Measurements from ENCODE around the gene SETD4.

SETD4 gene

DNA sequence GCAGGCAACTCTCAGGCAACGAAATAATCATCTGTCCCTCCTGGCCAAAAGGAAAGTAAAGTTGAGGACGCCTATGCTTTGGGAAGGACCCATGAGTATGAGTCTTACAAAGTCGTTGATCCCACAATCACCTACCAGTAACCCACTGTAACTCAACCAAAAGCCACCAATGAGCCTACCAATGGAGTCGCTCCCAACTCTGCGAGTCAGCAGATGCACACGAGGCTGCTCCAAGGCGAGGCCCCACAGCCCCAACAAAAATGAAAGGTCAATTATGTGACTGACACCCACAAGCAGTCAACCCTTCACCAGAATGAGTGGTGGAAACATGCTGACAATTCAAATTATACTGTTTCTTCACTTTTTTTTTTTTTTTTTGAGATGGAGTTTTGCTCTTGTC, 12.0 kb downstream of the SETD4 start:
- DNase-seq (ENCODE audit: low read depth in 1 of 2, low spot score in 1 of 2): no peak

- DNase-seq (ENCODE audit: low read depth in 1 of 2, low spot score in 1 of 2): no peak
Observed at GRCh38 chr21:36047139-36047538, 13.2 kb downstream of the SETD4 start.

DNA sequence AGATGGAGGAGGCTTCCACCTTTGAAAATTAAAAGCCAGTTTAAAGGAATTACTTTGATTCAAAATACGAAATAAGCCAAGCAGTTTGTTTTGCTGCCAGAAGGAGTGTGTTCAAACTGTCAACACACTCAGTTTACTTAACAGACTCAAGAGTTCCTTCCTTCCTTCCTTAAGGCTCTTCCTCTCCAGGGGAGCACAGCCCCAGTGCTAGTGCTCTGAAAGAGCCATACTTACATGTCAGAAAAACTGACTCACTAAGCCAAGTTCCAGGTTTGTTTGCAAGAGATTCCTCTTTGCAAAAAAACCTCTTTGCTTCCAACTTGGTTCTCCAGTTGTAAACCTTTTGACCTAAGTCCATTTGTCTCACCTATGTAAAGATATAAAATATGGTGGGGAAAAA, 14.3 kb downstream of the SETD4 start:
- no peak for DNase-seq (ENCODE audit: low read depth in 1 of 2, low spot score in 1 of 2)

DNA sequence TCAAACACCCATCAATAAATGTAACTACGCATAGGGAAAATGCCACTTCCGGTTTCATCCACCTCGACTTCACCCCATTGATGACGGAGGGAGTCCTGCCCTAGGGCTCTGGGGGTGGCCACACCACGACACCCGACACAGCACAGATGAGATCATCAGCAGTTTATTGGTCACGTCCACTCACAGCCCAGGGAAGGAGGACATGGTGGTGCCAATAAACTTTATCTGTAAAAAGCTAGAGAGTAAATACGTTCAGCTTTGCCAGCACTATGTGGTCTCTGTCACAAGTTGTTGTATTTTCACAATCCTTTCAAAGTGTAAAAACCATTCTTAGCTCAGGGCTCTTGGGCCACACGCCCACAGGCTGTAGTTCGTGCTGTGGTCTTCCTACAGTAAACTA, 16.3 kb downstream of the SETD4 start:
- no peak for DNase-seq (ENCODE audit: low read depth in 1 of 2, low spot score in 1 of 2)

DNA sequence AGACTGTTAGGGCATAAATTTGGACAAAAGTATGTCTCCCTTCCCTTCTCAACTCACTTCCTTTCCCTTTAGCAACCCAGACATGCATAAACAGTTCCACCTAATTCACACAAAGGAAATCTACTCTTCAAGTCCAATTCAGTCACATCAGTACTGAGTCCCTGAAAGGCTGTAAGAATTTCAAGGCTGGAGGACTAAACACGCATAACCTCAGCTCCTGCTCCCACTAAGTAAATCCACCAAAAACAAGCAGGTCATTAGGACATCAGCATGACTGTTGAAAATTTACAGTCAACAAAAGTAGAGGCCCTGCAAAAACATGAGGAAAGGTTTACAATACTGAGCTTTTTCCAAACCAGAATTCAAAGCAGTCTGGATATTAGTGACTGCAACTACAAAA, 18.4 kb downstream of the SETD4 start:
- no peak for DNase-seq (ENCODE audit: low read depth in 1 of 2, low spot score in 1 of 2)

GRCh38 chr21:36040389-36040788, 19.9 kb downstream of the SETD4 start:
- no peak for DNase-seq (ENCODE audit: low read depth in 1 of 2, low spot score in 1 of 2)

DNA sequence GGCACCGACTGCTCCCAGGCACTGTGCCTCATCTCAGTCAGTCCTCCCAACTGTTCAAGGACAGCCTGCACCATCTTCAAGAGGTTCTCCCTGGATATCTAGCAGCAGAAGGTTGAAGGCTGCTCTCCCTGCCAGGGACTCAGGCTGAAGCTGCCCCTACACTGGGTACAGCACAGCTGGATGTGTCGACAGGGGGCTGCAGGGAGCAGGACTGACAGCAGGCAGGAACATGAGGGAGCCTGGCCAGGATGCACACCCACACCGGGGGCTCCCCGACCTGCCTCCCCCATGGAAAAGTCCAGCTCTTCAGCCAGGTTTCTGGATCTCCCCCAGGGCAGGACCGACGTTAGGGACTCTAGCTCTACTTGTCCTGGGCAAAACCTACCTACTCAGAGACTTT, 20.5 kb downstream of the SETD4 start:
- no peak for DNase-seq (ENCODE audit: low read depth in 1 of 2, low spot score in 1 of 2)

- DNase-seq (ENCODE audit: low read depth in 1 of 2, low spot score in 1 of 2): no peak
Observed at GRCh38 chr21:36038701-36039497, 21.4 kb downstream of the SETD4 start.

DNA sequence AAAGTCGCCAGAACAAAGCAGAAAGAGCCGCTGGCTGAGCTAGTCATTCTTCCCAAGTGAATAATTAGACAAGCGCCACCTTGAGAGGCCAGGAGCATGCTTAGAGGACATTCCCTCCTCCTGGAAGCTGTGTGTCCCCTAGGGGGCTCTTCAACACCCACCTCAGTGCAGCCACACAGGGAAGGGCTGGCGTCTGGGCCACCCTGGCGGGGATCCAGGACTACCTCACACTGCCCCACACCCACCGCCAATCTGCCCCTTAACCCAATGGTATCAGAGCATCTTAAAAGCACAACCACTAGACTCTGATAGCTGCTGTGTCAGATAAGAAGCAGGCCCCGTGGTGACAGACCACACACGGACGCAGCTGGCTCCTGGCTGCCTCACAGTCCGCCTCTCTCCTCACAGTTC, 24.9 kb downstream of the SETD4 start:
- DNase-seq (ENCODE audit: low read depth in 1 of 2, low spot score in 1 of 2): no peak

GRCh38 chr21:36034211-36034913, 26.0 kb downstream of the SETD4 start:
- no peak for DNase-seq (ENCODE audit: low read depth in 1 of 2, low spot score in 1 of 2)

- DNase-seq (ENCODE audit: low read depth in 1 of 2, low spot score in 1 of 2): no peak
Observed at GRCh38 chr21:36032647-36033406, 27.5 kb downstream of the SETD4 start.

GRCh38 chr21:36030581-36031189, 29.6 kb downstream of the SETD4 start:
- no peak for DNase-seq (ENCODE audit: low read depth in 1 of 2, low spot score in 1 of 2)

DNA sequence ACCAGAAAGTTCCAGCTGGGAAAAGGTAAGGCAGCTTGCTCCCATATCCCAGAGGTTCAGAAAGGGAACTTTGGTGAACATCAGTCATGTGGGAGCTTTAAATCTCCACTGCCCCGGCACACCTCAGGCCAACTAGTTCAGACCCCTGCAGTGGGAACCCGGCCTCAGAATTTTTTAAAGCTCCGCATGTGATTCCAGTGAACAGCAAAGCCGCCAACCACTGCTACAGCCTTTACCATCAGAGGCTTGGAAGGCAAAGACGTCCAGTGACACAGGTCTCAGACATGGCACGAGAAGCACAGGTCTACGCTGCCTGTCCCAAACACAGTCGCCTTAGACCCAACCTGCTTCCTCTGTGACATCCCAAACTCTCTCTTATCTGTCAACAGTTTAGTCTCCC, 31.0 kb downstream of the SETD4 start:
- DNase-seq (ENCODE audit: low read depth in 1 of 2, low spot score in 1 of 2): no peak

- peak; percentile 32 to 42 for DNase-seq (ENCODE audit: low read depth in 1 of 2, low spot score in 1 of 2)
Observed at GRCh38 chr21:36028127-36029069, 31.9 kb downstream of the SETD4 start.

- no peak for DNase-seq (ENCODE audit: low read depth in 1 of 2, low spot score in 1 of 2)
Observed at GRCh38 chr21:36027347-36027746, 33.0 kb downstream of the SETD4 start.

DNA sequence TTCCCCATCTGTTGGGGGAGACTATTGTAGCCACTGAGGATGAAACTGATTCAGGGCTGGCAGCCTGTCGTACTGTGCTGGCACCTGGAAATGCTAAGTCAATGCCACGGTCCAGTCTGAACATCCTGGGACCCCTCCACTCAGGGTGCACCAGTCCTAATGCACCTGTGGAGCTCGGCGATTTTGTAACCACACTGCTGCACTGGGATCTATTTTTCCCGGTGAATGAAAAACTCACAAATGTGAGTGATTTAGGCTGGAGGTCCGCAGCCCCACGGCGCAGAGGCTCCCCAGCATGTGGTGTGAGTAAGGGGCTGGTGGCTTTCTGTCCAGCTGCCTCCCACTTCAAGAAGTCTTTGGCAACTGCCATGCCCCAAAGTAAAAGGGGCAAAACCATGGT, 35.5 kb downstream of the SETD4 start:
- no peak for DNase-seq (ENCODE audit: low read depth in 1 of 2, low spot score in 1 of 2)

- no peak for DNase-seq (ENCODE audit: low read depth in 1 of 2, low spot score in 1 of 2)
Observed at GRCh38 chr21:36023092-36023480, 37.2 kb downstream of the SETD4 start.

DNA sequence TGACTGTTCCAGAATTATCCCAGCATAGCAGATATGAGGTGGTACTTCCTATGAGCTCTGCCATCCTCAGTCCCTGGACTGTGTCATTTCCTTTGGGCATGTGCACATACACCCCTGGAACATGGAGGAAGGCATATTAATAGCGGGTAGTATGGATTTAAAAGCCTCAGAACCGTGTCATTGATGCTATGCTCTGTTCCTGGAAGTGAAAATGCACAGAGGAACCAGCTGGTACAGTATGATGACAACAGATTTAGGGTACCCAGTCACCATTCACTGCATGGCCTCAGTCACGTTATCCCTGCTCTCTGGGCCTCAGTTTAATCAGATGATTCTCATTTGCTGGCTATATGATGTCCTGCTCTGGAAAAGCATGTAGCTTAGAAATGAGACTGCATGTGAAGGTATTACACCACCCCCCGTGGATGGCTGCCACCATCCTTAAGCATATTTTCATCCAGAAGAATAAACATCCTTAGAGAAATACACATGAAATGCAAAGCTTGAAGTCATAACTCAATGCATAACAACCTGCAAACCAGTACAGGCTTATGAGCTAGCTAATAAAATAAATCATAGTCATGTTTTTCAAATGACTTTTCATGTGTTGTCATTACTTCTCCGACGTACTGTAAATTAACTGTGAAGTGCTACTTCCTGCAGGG, 37.8 kb downstream of the SETD4 start:
- DNase-seq (ENCODE audit: low read depth in 1 of 2, low spot score in 1 of 2): no peak

- DNase-seq (ENCODE audit: low read depth in 1 of 2, low spot score in 1 of 2): no peak
Observed at GRCh38 chr21:36021251-36021837, 39.0 kb downstream of the SETD4 start.

GRCh38 chr21:36015045-36015444, 45.3 kb downstream of the SETD4 start:
- no peak for DNase-seq (ENCODE audit: low read depth in 1 of 2, low spot score in 1 of 2)

Data from activated T-helper 1 cell treated with anti-CD3 and anti-CD28 coated beads, Interleukin-2, amount 50 U/mL, for 16 hours (primary cell).